ENCODE data around the gene SPAG6. TPM values are rescaled to one million over a fixed set of nuclear protein-coding genes. Genes with fewer than 3 reads are reported as not detected.

SPAG6 gene
- total and polyA plus RNA-seq, 2 experiments from 2014 or later = 0.21 TPM; not detected in 1

GRCh38 chr10:22447068-22447467, 101.8 kb downstream of the SPAG6 start:
- no peak overlapping the region for H3K27ac ChIP-seq (ENCODE audit: low read depth)
- Mint-ChIP-seq H3K9me3 (peaks cover 7% of the 10 kb centered on the region; the same call in 2 of the 3 replicates), H3K36me3 (ENCODE audit: low read depth) (no peaks in the 10 kb centered on the region), H3K27me3 (ENCODE audit: insufficient read depth, low read depth, poor library complexity) (peaks cover 4% of the 10 kb centered on the region), H3K4me1 (no peaks in the 10 kb centered on the region), H3K27ac (no peak overlapping the region), H3K4me3 (no peak overlapping the region)
- TF ChIP-seq ETS1 (IDR thresholded peaks at IDR 0.05) = no peak
- no peak for TF ChIP-seq NANOG (IDR thresholded peaks at IDR 0.05; ENCODE audit: borderline replicate concordance)
- no peak for TF ChIP-seq CTCF (conservative IDR thresholded peaks at IDR 0.05; ENCODE audit: low read depth in 2 of 2)
- TF ChIP-seq EZH2phosphoT487 (IDR thresholded peaks at IDR 0.05; ENCODE audit: unreplicated experiment) = no peak
- no peak for TF ChIP-seq POLR2AphosphoS5 (IDR thresholded peaks at IDR 0.05; ENCODE audit: low read depth)
- no peak for TF ChIP-seq REST (IDR thresholded peaks at IDR 0.05; ENCODE audit: unreplicated experiment)
- H3F3A ChIP-seq (replicated peaks; ENCODE audit: low read depth) = no peaks in the 10 kb centered on the region
- H3K4me1 ChIP-seq (ENCODE audit: insufficient read depth) = no peaks in the 10 kb centered on the region
- H3K4me3 ChIP-seq = no peak overlapping the region
- H3K4me2 ChIP-seq = no peak overlapping the region
- no peaks in the 10 kb centered on the region for H4K20me1 ChIP-seq (replicated peaks; ENCODE audit: insufficient read depth)
- H3K36me3 ChIP-seq (ENCODE audit: insufficient read depth) = no peaks in the 10 kb centered on the region
- H3K27me3 ChIP-seq (ENCODE audit: insufficient read depth) = peaks cover 17% of the 10 kb centered on the region; the same call in 1 of the 2 replicates
- H3K9me2 ChIP-seq (ENCODE audit: insufficient read depth) = no peaks in the 10 kb centered on the region
- DNase-seq (ENCODE audit: low spot score) = no peak
- H3K79me2 ChIP-seq (replicated peaks; ENCODE audit: insufficient read depth) = no peaks in the 10 kb centered on the region
- no peak for ATAC-seq
- no peak overlapping the region for H2AFZ ChIP-seq

- Mint-ChIP-seq H3K27ac (no peak overlapping the region), H3K27me3 (ENCODE audit: insufficient read depth, low read depth, poor library complexity) (no peaks in the 10 kb centered on the region), H3K9me3 (peaks cover 7% of the 10 kb centered on the region), H3K4me1 (no peaks in the 10 kb centered on the region; the same call in 2 of the 3 replicates), H3K4me3 (no peak overlapping the region), H3K36me3 (ENCODE audit: low read depth) (no peaks in the 10 kb centered on the region)
- Histone ChIP-seq H3K27me3 (ENCODE audit: insufficient read depth) (no peaks in the 10 kb centered on the region), H3K79me2 (replicated peaks; ENCODE audit: insufficient read depth) (no peaks in the 10 kb centered on the region), H3F3A (replicated peaks; ENCODE audit: low read depth) (no peaks in the 10 kb centered on the region), H3K4me3 (no peak overlapping the region), H3K9me2 (ENCODE audit: insufficient read depth) (no peaks in the 10 kb centered on the region), H3K36me3 (ENCODE audit: insufficient read depth) (no peaks in the 10 kb centered on the region), H3K27ac (ENCODE audit: low read depth) (no peak overlapping the region), H3K4me2 (no peak overlapping the region), H4K20me1 (replicated peaks; ENCODE audit: insufficient read depth) (no peaks in the 10 kb centered on the region), H3K4me1 (ENCODE audit: insufficient read depth) (no peaks in the 10 kb centered on the region), H2AFZ (no peak overlapping the region)
- ATAC-seq (no peak), DNase-seq (ENCODE audit: low spot score) (no peak)
- TF ChIP-seq NANOG (IDR thresholded peaks at IDR 0.05; ENCODE audit: borderline replicate concordance) = no peak
- TF ChIP-seq REST (IDR thresholded peaks at IDR 0.05; ENCODE audit: unreplicated experiment) = no peak
- TF ChIP-seq ZNF331 (CRISPR knock-in tag; IDR thresholded peaks at IDR 0.05; ENCODE audit: low read depth) = no peak
- no peak for TF ChIP-seq ZNF114 (CRISPR knock-in tag; IDR thresholded peaks at IDR 0.05)
- no peak for TF ChIP-seq POLR2AphosphoS5 (IDR thresholded peaks at IDR 0.05; ENCODE audit: low read depth)
- TF ChIP-seq STAT1 (IDR thresholded peaks at IDR 0.05; ENCODE audit: unreplicated experiment) = no peak
- no peak for TF ChIP-seq EZH2 (IDR thresholded peaks at IDR 0.05; ENCODE audit: low read depth, unreplicated experiment)
- no peak for TF ChIP-seq JUNB (IDR thresholded peaks at IDR 0.05; ENCODE audit: unreplicated experiment)
Observed at GRCh38 chr10:22451346-22451745, 106.0 kb downstream of the SPAG6 start.
